Gastroesophageal sphincter (tissue), 4 donors: ENCODE results near the gene SNRNP27. TPM values are rescaled to one million over a fixed set of nuclear protein-coding genes. Genes with fewer than 3 reads are reported as not detected.
A peak's percentile ranks its signal among the peaks of the same experiment; 100 is the strongest.
"Not testable (repeated sequence)": the region's sequence is repeated elsewhere in the genome, so short reads cannot be mapped to it uniquely, and the experiment has no call there.

Source experiments
- ATAC-seq: fragments of 150-250 bp; one replicate; pipeline ENCODE4 v1.9.1; 2016; ENCODE audit warnings: mild to moderate bottlenecking, moderate library complexity
- H3K27ac ChIP-seq, 4 donors: fragments of 200-600 bp; sonication (generic) in 3 of 4; 1 replicate in 3 of 4; 2 replicates in 1 of 4; pipeline ENCODE4 v1.5.1; 2016 to 2019
- H3K27me3 ChIP-seq: fragments of 200-600 bp; sonication (generic); one replicate; pipeline ENCODE4 v1.5.1; 2019
- H3K36me3 ChIP-seq, 2 donors: fragments of 200-600 bp; sonication (generic); one replicate each; pipeline ENCODE4 v1.5.1; 2019; ENCODE audit warnings: control low read depth in 1 of 2
- H3K4me1 ChIP-seq, 3 donors: fragments of 200-600 bp; sonication (generic); 1 replicate in 2 of 3; 2 replicates in 1 of 3; pipeline ENCODE4 v1.5.1; 2016 to 2019; ENCODE audit warnings: control low read depth in 2 of 3
- H3K4me3 ChIP-seq, 2 donors: fragments of 200-600 bp; sonication (generic); one replicate each; pipeline ENCODE4 v1.5.1; 2019; ENCODE audit warnings: mild to moderate bottlenecking in 1 of 2, moderate library complexity in 1 of 2
- H3K9me3 ChIP-seq, 3 donors: fragments of 200-600 bp; sonication (generic); one replicate each; pipeline ENCODE4 v1.5.1; 2017 to 2019; ENCODE audit warnings: control low read depth in 2 of 3
- EP300 ChIP-seq: sonication (generic); formaldehyde crosslinking; IDR thresholded peaks from one replicate; pipeline ENCODE4 v1.6.1; 2017; ENCODE audit warnings: antibody characterized with exemption, mild to moderate bottlenecking
- POLR2A ChIP-seq, 2 donors: fragments of 450-650 bp; IDR thresholded peaks; one replicate each; pipeline ENCODE4 v1.6.1; 2017; ENCODE audit warnings: antibody characterized with exemption in 2 of 2, mild to moderate bottlenecking in 2 of 2, moderate library complexity in 1 of 2
- POLR2AphosphoS5 ChIP-seq: sonication (generic); formaldehyde crosslinking; IDR thresholded peaks from one replicate; pipeline ENCODE4 v1.6.1; 2017; ENCODE audit warnings: antibody characterized with exemption
- WGBS, 2 donors: methylation state at CpG; one replicate each; pipeline ENCODE4 v1.1.5; 2018; ENCODE audit warnings: low coverage in 1 of 2; 5-methylcytosine and 5-hydroxymethylcytosine counted together
- total RNA-seq, 4 donors: library from RNA; depleted of rRNA; stranded (reverse); fragments of >200 nt; gene quantifications; one replicate each; pipeline ENCODE4 v1.1.0, GENCODE V29; 2016
- TF ChIP-seq, protein P1 (sequence below), 4 experiments: fragments of 200-600 bp in 2 of 4; fragments of 450-650 bp in 2 of 4; sonication (generic) in 1 of 4; IDR thresholded peaks; one replicate each; pipeline ENCODE4 v1.5.1; 2017 to 2019; ENCODE audit warnings: antibody characterized with exemption in 4 of 4, mild to moderate bottlenecking in 2 of 4, moderate library complexity in 2 of 4

SNRNP27 gene
- total RNA-seq, 4 donors from 2014 or later = 59.4 to 87.8 (median 75.9) TPM

- no peak for TF ChIP-seq POLR2A (IDR thresholded peaks at IDR 0.05)
- TF ChIP-seq POLR2AphosphoS5 = no peak
- TF ChIP-seq, protein P1, sequence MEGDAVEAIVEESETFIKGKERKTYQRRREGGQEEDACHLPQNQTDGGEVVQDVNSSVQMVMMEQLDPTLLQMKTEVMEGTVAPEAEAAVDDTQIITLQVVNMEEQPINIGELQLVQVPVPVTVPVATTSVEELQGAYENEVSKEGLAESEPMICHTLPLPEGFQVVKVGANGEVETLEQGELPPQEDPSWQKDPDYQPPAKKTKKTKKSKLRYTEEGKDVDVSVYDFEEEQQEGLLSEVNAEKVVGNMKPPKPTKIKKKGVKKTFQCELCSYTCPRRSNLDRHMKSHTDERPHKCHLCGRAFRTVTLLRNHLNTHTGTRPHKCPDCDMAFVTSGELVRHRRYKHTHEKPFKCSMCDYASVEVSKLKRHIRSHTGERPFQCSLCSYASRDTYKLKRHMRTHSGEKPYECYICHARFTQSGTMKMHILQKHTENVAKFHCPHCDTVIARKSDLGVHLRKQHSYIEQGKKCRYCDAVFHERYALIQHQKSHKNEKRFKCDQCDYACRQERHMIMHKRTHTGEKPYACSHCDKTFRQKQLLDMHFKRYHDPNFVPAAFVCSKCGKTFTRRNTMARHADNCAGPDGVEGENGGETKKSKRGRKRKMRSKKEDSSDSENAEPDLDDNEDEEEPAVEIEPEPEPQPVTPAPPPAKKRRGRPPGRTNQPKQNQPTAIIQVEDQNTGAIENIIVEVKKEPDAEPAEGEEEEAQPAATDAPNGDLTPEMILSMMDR (IDR thresholded peaks at IDR 0.05) = no peak
- no peak for TF ChIP-seq EP300
- ATAC-seq = no peak
- no peak overlapping the region for H3K4me3 ChIP-seq
- no peaks in the 10 kb centered on the region for H3K27me3 ChIP-seq
- WGBS, 2 donors = 94 to 96% methylated on average over 4 of the region's 4 CpGs
- peaks cover 0 to 5% (median 0%) of the 10 kb centered on the region in 3 donors for H3K9me3 ChIP-seq
- H3K27ac ChIP-seq = no peak overlapping the region
- no peaks in the 10 kb centered on the region for H3K36me3 ChIP-seq
- peaks cover 0 to 5% (median 2%) of the 10 kb centered on the region in 3 donors for H3K4me1 ChIP-seq
Observed at GRCh38 chr2:69888451-69888850, 5.3 kb upstream of the SNRNP27 start.

DNA sequence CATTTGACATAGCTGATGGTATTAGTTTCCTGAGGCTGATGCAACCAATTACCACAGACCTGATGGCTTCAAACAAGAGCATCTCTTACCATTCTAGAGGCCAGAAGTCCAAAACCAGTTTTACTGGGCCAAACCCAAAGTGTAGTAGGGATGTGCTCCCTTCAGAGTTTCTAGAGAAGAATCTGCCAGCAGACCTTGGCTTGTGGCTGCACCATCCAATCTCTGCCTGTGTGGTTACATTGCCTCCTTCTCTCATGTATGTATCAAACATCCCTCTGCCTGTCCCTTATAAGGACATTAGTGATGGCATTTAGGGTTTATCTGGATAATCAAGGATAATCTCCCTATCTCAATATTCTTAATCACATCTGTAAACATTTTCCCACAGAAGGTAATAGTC, 4.5 kb upstream of the SNRNP27 start:
- no peak for TF ChIP-seq POLR2A (IDR thresholded peaks at IDR 0.05)
- TF ChIP-seq EP300 = no peak
- TF ChIP-seq, protein P1 (IDR thresholded peaks at IDR 0.05) = no peak
- TF ChIP-seq POLR2AphosphoS5 = no peak
- H3K4me1 ChIP-seq = peaks cover 0 to 7% (median 2%) of the 10 kb centered on the region in 3 donors
- peaks cover 0 to 5% (median 0%) of the 10 kb centered on the region in 3 donors for H3K9me3 ChIP-seq
- ATAC-seq = no peak
- H3K4me3 ChIP-seq = no peak overlapping the region
- H3K36me3 ChIP-seq = no peaks in the 10 kb centered on the region
- H3K27me3 ChIP-seq = no peaks in the 10 kb centered on the region
- H3K27ac ChIP-seq = no peak overlapping the region

DNA sequence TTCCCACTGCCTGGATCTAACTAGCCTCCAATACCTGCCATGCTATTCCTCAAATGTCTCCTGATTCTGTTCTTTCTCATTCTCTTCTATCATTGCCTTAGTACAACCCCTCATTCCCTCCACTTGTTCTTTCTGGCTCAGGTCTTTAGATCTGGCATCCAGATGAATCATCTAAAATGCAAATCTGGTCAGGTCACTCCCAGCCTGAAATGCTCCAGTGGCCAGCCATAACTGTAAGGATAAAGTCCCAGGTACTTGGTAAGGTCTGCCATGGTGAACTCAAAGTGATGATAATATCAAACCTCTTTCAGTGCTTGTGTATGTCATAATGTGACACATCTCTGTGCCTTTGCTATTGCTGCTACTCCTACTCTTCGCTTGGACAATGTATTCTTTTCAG, 2.9 kb upstream of the SNRNP27 start:
- Histone ChIP-seq H3K36me3 (peaks cover 0 to 6% of the 10 kb centered on the region in 2 donors), H3K9me3 (peaks cover 0 to 5% (median 0%) of the 10 kb centered on the region in 3 donors), H3K27me3 (no peaks in the 10 kb centered on the region), H3K4me1 (peaks cover 2 to 23% (median 9%) of the 10 kb centered on the region in 3 donors), H3K4me3 (no peak overlapping the region), H3K27ac (no peak overlapping the region)
- no peak for ATAC-seq
- WGBS, 2 donors = 43 to 71% methylated on average over 1 of the region's 1 CpG
- TF ChIP-seq POLR2AphosphoS5 (no peak), EP300 (no peak), POLR2A (IDR thresholded peaks at IDR 0.05) (no peak)
- TF ChIP-seq, protein P1 (IDR thresholded peaks at IDR 0.05) = no peak

GRCh38 chr2:69892838-69893424, 825 bp upstream of the SNRNP27 start:
- WGBS, 2 donors = 81 to 92% methylated on average over 3 to 7 of the region's 7 CpGs
- H3K9me3 ChIP-seq, ATAC-seq, H3K27me3 ChIP-seq: not testable (repeated sequence)
- Histone ChIP-seq H3K27ac (peak overlapping the region in 2 of 4 donors; percentile 82 to 87), H3K4me1 (peaks cover 2 to 27% (median 9%) of the 10 kb centered on the region in 3 donors), H3K4me3 (peak overlapping the region; percentile 65 to 82), H3K36me3 (peaks cover 0 to 27% of the 10 kb centered on the region in 2 donors)

DNA sequence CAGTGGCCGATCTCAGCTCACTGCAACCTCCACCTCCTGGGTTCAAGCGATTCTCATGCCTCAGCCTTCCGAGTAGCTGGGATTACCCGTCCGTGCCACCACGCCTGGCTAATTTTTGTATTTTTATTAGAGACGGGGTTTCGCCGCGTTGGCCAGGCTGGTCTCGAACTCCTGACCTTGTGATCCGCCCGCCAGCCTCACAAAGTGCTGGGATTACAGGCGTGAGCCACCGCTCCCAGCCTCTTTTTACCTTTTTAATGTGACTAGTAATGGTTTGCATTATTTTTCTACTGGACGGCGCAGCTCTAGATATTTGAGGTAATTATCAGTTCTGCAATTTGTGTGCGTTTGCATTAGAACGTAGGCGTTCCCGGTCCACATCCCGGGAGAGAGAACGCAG, 981 bp downstream of the SNRNP27 start:
- H3K9me3 ChIP-seq, H3K27me3 ChIP-seq, ATAC-seq: not testable (repeated sequence)
- Histone ChIP-seq H3K27ac (peak overlapping the region in 3 of 4 donors; percentile 1 to 87 (median 82)), H3K4me3 (peak overlapping the region; percentile 65 to 82), H3K4me1 (peaks cover 2 to 32% (median 9%) of the 10 kb centered on the region in 3 donors), H3K36me3 (peaks cover 0 to 45% of the 10 kb centered on the region in 2 donors)
- 23 to 28% methylated on average over 12 to 15 of the region's 23 CpGs for WGBS, 2 donors

DNA sequence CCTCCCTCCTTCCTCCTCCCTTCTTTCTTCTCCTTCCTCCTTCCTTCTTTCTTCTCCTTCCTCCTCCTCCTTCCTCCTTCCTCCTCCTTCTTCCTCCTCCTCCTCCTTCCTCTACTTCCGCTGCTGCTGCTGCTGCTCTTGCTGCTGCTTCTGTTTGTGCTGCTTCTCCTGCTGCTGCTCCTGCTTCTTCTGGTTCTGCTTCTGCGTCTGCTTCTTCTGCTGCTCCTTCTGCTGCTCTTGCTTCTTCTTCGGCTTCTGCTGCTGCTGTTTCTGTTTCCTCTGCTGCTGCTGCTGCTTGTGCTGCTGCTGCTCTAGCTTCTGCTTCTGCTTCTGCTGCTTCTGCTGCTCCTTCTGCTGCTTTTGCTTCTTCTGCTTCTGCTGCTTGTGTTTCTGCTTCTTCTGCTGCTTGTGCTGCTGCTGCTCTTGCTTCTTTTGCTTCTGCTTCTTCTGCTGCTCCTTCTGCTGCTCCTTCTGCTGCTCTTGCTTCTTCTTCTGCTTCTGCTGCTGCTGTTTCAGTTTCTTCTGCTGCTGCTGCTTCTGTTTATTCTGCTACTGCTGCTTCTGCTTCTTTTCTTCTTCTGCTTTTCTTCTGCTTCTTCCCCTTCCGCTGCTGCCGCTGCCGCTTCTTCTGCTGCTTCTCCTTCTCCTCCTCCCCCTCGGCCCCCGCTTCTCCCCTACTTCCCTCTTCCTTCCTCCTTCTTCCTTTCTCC, 8.6 kb downstream of the SNRNP27 start:
- H3K4me1 ChIP-seq = peaks cover 0 to 27% (median 0%) of the 10 kb centered on the region in 3 donors
- peaks cover 0 to 100% of the 10 kb centered on the region in 2 donors for H3K36me3 ChIP-seq
- TF ChIP-seq POLR2AphosphoS5 (no peak), POLR2A (IDR thresholded peaks at IDR 0.05) (no peak)
- TF ChIP-seq, protein P1 (IDR thresholded peaks at IDR 0.05) = no peak
- no peaks in the 10 kb centered on the region for H3K9me3 ChIP-seq
- ATAC-seq = no peak
- H3K27ac ChIP-seq = peak overlapping the region in 1 of 4 donors; percentile 22
- WGBS, 2 donors = 68 to 72% methylated on average over 5 to 8 of the region's 8 CpGs
- no peak overlapping the region for H3K4me3 ChIP-seq
- H3K27me3 ChIP-seq = no peaks in the 10 kb centered on the region
